H1 (cell line): ENCODE results near the gene HS6ST2. TPM values are rescaled to one million over a fixed set of nuclear protein-coding genes. Genes with fewer than 3 reads are reported as not detected.

Experiments used
- CTBP2 ChIP-seq: IDR thresholded peaks from 2 replicates; pipeline ENCODE4 v1.7.0; 2011; ENCODE audit warnings: borderline replicate concordance, mild to moderate bottlenecking, moderate library complexity, mixed read lengths, low read length; ENCODE audit not compliant: insufficient read depth, insufficient read length
- POLR2A ChIP-seq, 2 experiments: IDR thresholded peaks; 1 replicate in 1 of 2; 2 replicates in 1 of 2; pipeline ENCODE4 v1.6.1; 2011; ENCODE audit warnings: low read depth in 2 of 2, low read length in 2 of 2, mild to moderate bottlenecking in 2 of 2; ENCODE audit errors: control extremely low read depth in 1 of 2
- SP2 ChIP-seq: IDR thresholded peaks from 2 replicates; pipeline ENCODE4 v1.6.1; 2012; ENCODE audit warnings: mild to moderate bottlenecking, low read length, inconsistent platforms
- polyA plus RNA-seq, 7 experiments: library from polyadenylated mRNA; depleted of rRNA in 3 of 7; stranded (reverse) in 5 of 7; unstranded in 2 of 7; fragments of >200 nt in 5 of 7; fragments of 200-250 nt in 2 of 7; gene quantifications; 1 replicate in 5 of 7; 2 replicates in 1 of 7; 4 replicates in 1 of 7; pipeline versions ENCODE4 v1.2.1 to v1.2.3, GENCODE V29; 2011 to 2013; ENCODE audit warnings: missing spikeins in 2 of 7, mixed read lengths in 2 of 7
- total RNA-seq: library from RNA; stranded (reverse); fragmentation: NEBNext Ultra II Directional; extraction: Animal tissue kit (Norgen Biotek cat#: 25700); gene quantifications from 2 replicates; pipeline ENCODE4 v1.2.1, GENCODE V29; 2021

HS6ST2 gene
- total and polyA plus RNA-seq, 2 of the 8 experiments (the other 6 are each of a cell fraction or from before 2014, with no cell fraction given): 3.9 TPM

DNA sequence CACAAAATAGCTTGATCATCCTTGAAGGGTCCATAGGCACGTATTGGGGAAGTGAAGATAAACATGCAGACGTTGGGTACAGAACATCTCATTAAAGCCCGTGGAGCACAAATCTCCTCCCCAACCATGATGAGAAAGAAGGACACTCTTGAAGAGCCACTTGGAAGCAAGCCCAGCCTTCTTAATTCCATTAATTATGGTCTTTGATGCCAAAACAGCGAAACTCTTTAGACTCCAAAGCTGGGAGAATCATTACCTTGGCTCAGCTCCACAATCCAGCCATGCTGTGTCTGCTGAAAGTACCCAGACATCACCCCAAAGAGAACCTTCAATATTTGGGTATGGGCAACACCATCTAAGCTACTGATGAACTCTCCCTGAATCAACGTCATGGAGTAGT lies 300.6 kb downstream of the HS6ST2 start (continued):
- no peak for TF ChIP-seq SP2
- no peak for TF ChIP-seq POLR2A (IDR thresholded peaks at IDR 0.05; ENCODE audit: control extremely low read depth in 1 of 2, low read depth in 2 of 2, low read length in 2 of 2)
- no peak for TF ChIP-seq CTBP2
